H9 (cell line): ENCODE data around the gene BUB3. TPM values are rescaled to one million over a fixed set of nuclear protein-coding genes. Genes with fewer than 3 reads are reported as not detected.

Source experiments
- DNase-seq: peaks from one replicate; pipeline ENCODE4 v3.0.0-alpha.2; 2017
- H2AFZ ChIP-seq: one replicate; pipeline ENCODE4 v1.6.1; 2013; ENCODE audit warnings: mild to moderate bottlenecking, low read length, control low read depth, moderate library complexity
- H2AK5ac ChIP-seq: 2 replicates; pipeline ENCODE4 v1.6.1; 2013; ENCODE audit warnings: low read length, control low read depth, mixed read lengths; ENCODE audit not compliant: insufficient read length
- H2BK120ac ChIP-seq: one replicate; pipeline ENCODE4 v1.6.1; 2013; ENCODE audit warnings: low read depth, mild to moderate bottlenecking, low read length, control low read depth, inconsistent platforms; ENCODE audit not compliant: poor library complexity, severe bottlenecking
- H2BK12ac ChIP-seq: 2 replicates; pipeline ENCODE4 v1.6.1; 2013; ENCODE audit warnings: low read length, control low read depth, mixed read lengths, low read depth; ENCODE audit not compliant: insufficient read length
- H2BK15ac ChIP-seq: 2 replicates; pipeline ENCODE4 v1.6.1; 2013; ENCODE audit warnings: low read depth, low read length, control low read depth
- H2BK20ac ChIP-seq: one replicate; pipeline ENCODE4 v1.6.1; 2013; ENCODE audit warnings: low read depth, mild to moderate bottlenecking, low read length, control low read depth, inconsistent platforms; ENCODE audit not compliant: poor library complexity, severe bottlenecking
- H2BK5ac ChIP-seq: 2 replicates; pipeline ENCODE4 v1.6.1; 2013; ENCODE audit warnings: low read length, control low read depth, mixed read lengths; ENCODE audit not compliant: insufficient read length
- H3K14ac ChIP-seq: 2 replicates; pipeline ENCODE4 v1.6.1; 2013; ENCODE audit warnings: low read length, control low read depth; ENCODE audit not compliant: insufficient read depth
- H3K18ac ChIP-seq: 2 replicates; pipeline ENCODE4 v1.6.1; 2013; ENCODE audit warnings: low read depth, mild to moderate bottlenecking, mixed read lengths, low read length, control low read depth; ENCODE audit not compliant: insufficient read length
- H3K23ac ChIP-seq: 2 replicates; pipeline ENCODE4 v1.6.1; 2013; ENCODE audit warnings: low read length, control low read depth, mixed read lengths, low read depth; ENCODE audit not compliant: insufficient read length
- H3K23me2 ChIP-seq: 2 replicates; pipeline ENCODE4 v1.6.1; 2013; ENCODE audit warnings: low read depth, mild to moderate bottlenecking, mixed read lengths, low read length, control low read depth; ENCODE audit not compliant: insufficient read length, poor library complexity, severe bottlenecking
- H3K27ac ChIP-seq: 2 replicates; pipeline ENCODE4 v1.5.1; 2013; ENCODE audit warnings: low read length, control low read depth, mixed read lengths, low read depth; ENCODE audit not compliant: insufficient read length
- H3K27me3 ChIP-seq: 2 replicates; pipeline ENCODE4 v1.6.1; 2013; ENCODE audit warnings: low read length, control low read depth, inconsistent platforms; ENCODE audit not compliant: insufficient read depth
- H3K4ac ChIP-seq: 2 replicates; pipeline ENCODE4 v1.6.1; 2013; ENCODE audit warnings: low read depth, mild to moderate bottlenecking, control low read depth, inconsistent platforms, low read length, moderate library complexity
- H3K4me1 ChIP-seq: 2 replicates; pipeline ENCODE4 v1.6.1; 2013; ENCODE audit warnings: low read length, control low read depth, inconsistent platforms; ENCODE audit not compliant: insufficient read depth
- H3K4me2 ChIP-seq: 2 replicates; pipeline ENCODE4 v1.6.1; 2013; ENCODE audit warnings: low read length, control low read depth, mixed read lengths; ENCODE audit not compliant: insufficient read length, insufficient read depth
- H3K56ac ChIP-seq: 2 replicates; pipeline ENCODE4 v1.6.1; 2013; ENCODE audit warnings: low read depth, mild to moderate bottlenecking, mixed read lengths, low read length, control low read depth; ENCODE audit not compliant: insufficient read length
- H3K79me1 ChIP-seq: 2 replicates; pipeline ENCODE4 v1.6.1; 2013; ENCODE audit warnings: low read depth, mild to moderate bottlenecking, moderate library complexity, low read length, control low read depth, inconsistent platforms; ENCODE audit not compliant: insufficient read depth, poor library complexity, severe bottlenecking
- H3K79me2 ChIP-seq: 2 replicates; pipeline ENCODE4 v1.6.1; 2013; ENCODE audit warnings: low read length, control low read depth, inconsistent platforms; ENCODE audit not compliant: insufficient read depth
- H3K9ac ChIP-seq: 2 replicates; pipeline ENCODE4 v1.6.1; 2013; ENCODE audit warnings: low read length, control low read depth, mixed read lengths; ENCODE audit not compliant: insufficient read length; ENCODE audit errors: extremely low read depth
- H3K9me3 ChIP-seq: one replicate; pipeline ENCODE4 v1.6.1; 2013; ENCODE audit warnings: low read depth, low read length, inconsistent platforms; ENCODE audit not compliant: control insufficient read depth
- H3T11ph ChIP-seq: one replicate; pipeline ENCODE4 v1.6.1; 2013; ENCODE audit warnings: mild to moderate bottlenecking, low read length, control low read depth, inconsistent platforms
- H4K20me1 ChIP-seq: one replicate; pipeline ENCODE4 v1.6.1; 2013; ENCODE audit not compliant: control insufficient read depth, insufficient read length, insufficient read depth
- H4K5ac ChIP-seq: 2 replicates; pipeline ENCODE4 v1.6.1; 2013; ENCODE audit warnings: low read depth, mild to moderate bottlenecking, mixed read lengths, low read length, control low read depth; ENCODE audit not compliant: insufficient read length
- H4K8ac ChIP-seq: replicated peaks from 2 replicates; pipeline ENCODE4 v1.6.1; 2013; ENCODE audit warnings: low read length, control low read depth, mixed read lengths, low read depth; ENCODE audit not compliant: insufficient read length
- H4K91ac ChIP-seq: 2 replicates; pipeline ENCODE4 v1.6.1; 2013; ENCODE audit warnings: low read depth, mild to moderate bottlenecking, moderate library complexity, mixed read lengths, low read length, control low read depth; ENCODE audit not compliant: insufficient read length
- H3K27ac Mint-ChIP-seq, 3 experiments: 2 replicates in 2 of 3; 3 replicates in 1 of 3; pipeline ENCODE4 v1.8.0; 2020 to 2021; ENCODE audit warnings: mixed read lengths in 3 of 3, mild to moderate bottlenecking in 1 of 3, moderate library complexity in 1 of 3
- H3K27me3 Mint-ChIP-seq: 2 replicates; pipeline ENCODE4 v1.8.0; 2021; ENCODE audit warnings: low read depth, mild to moderate bottlenecking, moderate library complexity, mixed read lengths
- H3K36me3 Mint-ChIP-seq, 3 experiments: 2 replicates in 2 of 3; 3 replicates in 1 of 3; pipeline ENCODE4 v1.8.0; 2020 to 2021; ENCODE audit warnings: low read depth in 3 of 3, mixed read lengths in 3 of 3; ENCODE audit not compliant: insufficient read depth in 1 of 3
- H3K4me1 Mint-ChIP-seq, 2 experiments: 2 replicates each; pipeline ENCODE4 v1.8.0; 2020; ENCODE audit warnings: mixed read lengths in 2 of 2
- H3K4me3 Mint-ChIP-seq, 2 experiments: 2 replicates in 1 of 2; 3 replicates in 1 of 2; pipeline ENCODE4 v1.8.0; 2020 to 2021; ENCODE audit warnings: mild to moderate bottlenecking in 2 of 2, mixed read lengths in 2 of 2, moderate library complexity in 1 of 2
- H3K9me3 Mint-ChIP-seq, 2 experiments: 2 replicates in 1 of 2; 3 replicates in 1 of 2; pipeline ENCODE4 v1.8.0; 2020; ENCODE audit warnings: mild to moderate bottlenecking in 2 of 2, mixed read lengths in 2 of 2, moderate library complexity in 1 of 2
- CTCF ChIP-seq: fragments of 200-600 bp; sonication (generic); conservative IDR thresholded peaks from 3 replicates; pipeline ENCODE4 v1.8.0; 2021; ENCODE audit warnings: antibody characterized with exemption, mild to moderate bottlenecking
- WGBS: extraction: QIAGEN DNeasy Blood & Tissue Kit; methylation state at CpG from one replicate; pipeline ENCODE4 v1.1.7; 2013; ENCODE audit warnings: missing lambda C conversion rate, low lambda C conversion rate, mixed read lengths; ENCODE audit not compliant: insufficient read length; ENCODE audit errors: extremely low coverage; 5-methylcytosine and 5-hydroxymethylcytosine counted together
- total RNA-seq: library from RNA; stranded (reverse); gene quantifications from 2 replicates; pipeline ENCODE4 v1.2.1, GENCODE V29; 2021

The BUB3 gene
- total RNA-seq, 1 experiment from 2014 or later = 200 TPM

GRCh38 chr10:123213192-123213591 is 59.0 kb downstream of the BUB3 start:
- H3K4ac ChIP-seq = no peak overlapping the region
- H3K4me1 ChIP-seq = no peaks in the 10 kb centered on the region
- no peaks in the 10 kb centered on the region for H4K20me1 ChIP-seq
- H3K4me2 ChIP-seq = no peak overlapping the region
- Mint-ChIP-seq H3K4me3 (peak overlapping the region in 1 of 2 experiments; percentile 14; a peak in 1 of 5 replicates), H3K36me3 (peaks cover 2 to 14% (median 14%) of the 10 kb centered on the region in 3 experiments), H3K4me1 (peaks cover 16 to 23% of the 10 kb centered on the region in 2 experiments), H3K27ac (peak overlapping the region in 2 of 3 experiments; percentile 31 to 62; a peak in 4 of 7 replicates), H3K9me3 (peaks cover 7 to 13% of the 10 kb centered on the region in 2 experiments; a peak in 4 of 5 replicates), H3K27me3 (no peaks in the 10 kb centered on the region; the same call in 1 of the 2 replicates)
- no peak overlapping the region for H4K91ac ChIP-seq
- H3K23ac ChIP-seq = no peak overlapping the region
- no peak overlapping the region for H4K5ac ChIP-seq
- no peak overlapping the region for H2BK120ac ChIP-seq
- no peak overlapping the region for H2BK15ac ChIP-seq
- peak; percentile 37 for DNase-seq
- no peaks in the 10 kb centered on the region for H3K79me2 ChIP-seq
- H2AFZ ChIP-seq = no peak overlapping the region
- no peak overlapping the region for H3K18ac ChIP-seq
- H3K56ac ChIP-seq = no peak overlapping the region
- no peaks in the 10 kb centered on the region for H3K9me3 ChIP-seq
- H3K9ac ChIP-seq = no peak overlapping the region
- no peak overlapping the region for H4K8ac ChIP-seq
- H2AK5ac ChIP-seq = no peak overlapping the region
- H2BK12ac ChIP-seq = no peak overlapping the region
- H3T11ph ChIP-seq = no peak overlapping the region
- no CpG with 5 or more reads among the region's 5 CpGs for WGBS
- TF ChIP-seq CTCF = no peak
- no peaks in the 10 kb centered on the region for H3K23me2 ChIP-seq
- H2BK20ac ChIP-seq = no peak overlapping the region
- no peak overlapping the region for H3K14ac ChIP-seq
- H3K27ac ChIP-seq = no peak overlapping the region
- H3K27me3 ChIP-seq = no peaks in the 10 kb centered on the region
- no peaks in the 10 kb centered on the region for H3K79me1 ChIP-seq
- no peak overlapping the region for H2BK5ac ChIP-seq

Other genes with a start within 250 kb of the BUB3 start
- gene FAM24A, start 243.8 kb upstream of the BUB3 start, total RNA-seq = not detected in 2 replicates
- 10.9 and 11.7 TPM in 2 replicates for gene C10orf88, start 200.2 kb upstream of the BUB3 start, total RNA-seq
- 8.0 and 8.7 TPM in 2 replicates for gene PSTK, start 174.0 kb upstream of the BUB3 start, total RNA-seq
- gene IKZF5, start 145.6 kb upstream of the BUB3 start, total RNA-seq = 12.5 and 14.3 TPM in 2 replicates
- 31.1 and 35.1 TPM in 2 replicates for gene ACADSB, start 145.4 kb upstream of the BUB3 start, total RNA-seq
- 0.20 TPM in 1 of 2 replicates, not detected in the other for gene HMX3, start 18.4 kb upstream of the BUB3 start, total RNA-seq
- gene HMX2, start 6.3 kb upstream of the BUB3 start, total RNA-seq = 0.35 and 0.46 TPM in 2 replicates